Neuronal stem cell (in vitro differentiated cells): Measurements from ENCODE around the gene TRMT112.

ENCODE experiments used
- DNase-seq: peaks from one replicate; pipeline ENCODE4 v3.0.0-alpha.2; 2013; ENCODE audit warnings: low spot score
- H2AFZ ChIP-seq: one replicate; pipeline ENCODE4 v1.6.1; 2013; ENCODE audit warnings: mild to moderate bottlenecking, low read length, inconsistent platforms
- H2AK5ac ChIP-seq: 2 replicates; pipeline ENCODE4 v1.6.1; 2013; ENCODE audit warnings: low read depth, mild to moderate bottlenecking, inconsistent platforms, low read length, moderate library complexity, mixed read lengths
- H2BK120ac ChIP-seq: 2 replicates; pipeline ENCODE4 v1.6.1; 2013; ENCODE audit warnings: low read depth, mild to moderate bottlenecking, inconsistent platforms, low read length, moderate library complexity, mixed read lengths
- H2BK12ac ChIP-seq: one replicate; pipeline ENCODE4 v1.6.1; 2013; ENCODE audit warnings: low read length, inconsistent platforms
- H2BK15ac ChIP-seq: 2 replicates; pipeline ENCODE4 v1.6.1; 2013; ENCODE audit warnings: mild to moderate bottlenecking, low read length, inconsistent platforms, mixed read lengths
- H2BK5ac ChIP-seq: one replicate; pipeline ENCODE4 v1.6.1; 2013; ENCODE audit warnings: inconsistent platforms, mild to moderate bottlenecking, low read length, moderate library complexity
- H3K14ac ChIP-seq: one replicate; pipeline ENCODE4 v1.6.1; 2013; ENCODE audit warnings: low read length, inconsistent platforms
- H3K18ac ChIP-seq: 2 replicates; pipeline ENCODE4 v1.6.1; 2013; ENCODE audit warnings: low read length, inconsistent platforms
- H3K23ac ChIP-seq: 2 replicates; pipeline ENCODE4 v1.6.1; 2013; ENCODE audit warnings: low read depth, mild to moderate bottlenecking, mixed read lengths, low read length, inconsistent platforms; ENCODE audit not compliant: poor library complexity
- H3K27ac ChIP-seq: replicated peaks from 3 replicates; pipeline ENCODE4 v1.5.1; 2013; ENCODE audit warnings: low read length, inconsistent platforms
- H3K27me3 ChIP-seq, 3 experiments: 2 replicates each; pipeline ENCODE4 v1.6.1; 2013; ENCODE audit warnings: low read length in 3 of 3, mild to moderate bottlenecking in 2 of 3, inconsistent platforms in 1 of 3, low read depth in 1 of 3, mixed read lengths in 1 of 3, moderate library complexity in 1 of 3; ENCODE audit not compliant: control insufficient read depth in 3 of 3, insufficient read depth in 3 of 3
- H3K36me3 ChIP-seq, 2 donors: replicated peaks in 1 of 2; 2 replicates each; pipeline ENCODE4 v1.6.1; 2013; ENCODE audit warnings: low read length in 2 of 2; ENCODE audit not compliant: control insufficient read depth in 2 of 2, insufficient read depth in 2 of 2
- H3K4ac ChIP-seq: 2 replicates; pipeline ENCODE4 v1.6.1; 2013; ENCODE audit warnings: inconsistent platforms, mild to moderate bottlenecking, low read length, moderate library complexity
- H3K4me1 ChIP-seq, 2 donors: 1 replicate in 1 of 2; 2 replicates in 1 of 2; pipeline ENCODE4 v1.6.1; 2013; ENCODE audit warnings: low read length in 2 of 2, low read depth in 1 of 2; ENCODE audit not compliant: control insufficient read depth in 2 of 2, insufficient read depth in 1 of 2
- H3K4me2 ChIP-seq: one replicate; pipeline ENCODE4 v1.6.1; 2013; ENCODE audit warnings: mild to moderate bottlenecking, low read length, inconsistent platforms; ENCODE audit not compliant: insufficient read depth, poor library complexity, severe bottlenecking
- H3K4me3 ChIP-seq, 2 donors: 2 replicates each; pipeline ENCODE4 v1.5.1; 2013; ENCODE audit warnings: low read length in 2 of 2, mild to moderate bottlenecking in 2 of 2, inconsistent platforms in 1 of 2, moderate library complexity in 1 of 2
- H3K79me1 ChIP-seq: one replicate; pipeline ENCODE4 v1.6.1; 2013; ENCODE audit warnings: low read depth, mild to moderate bottlenecking, inconsistent platforms, low read length, moderate library complexity
- H3K9ac ChIP-seq: one replicate; pipeline ENCODE4 v1.6.1; 2013; ENCODE audit warnings: mild to moderate bottlenecking, low read depth, low read length, inconsistent platforms; ENCODE audit not compliant: poor library complexity
- H3K9me3 ChIP-seq, 2 donors: replicated peaks in 1 of 2; 2 replicates each; pipeline versions ENCODE3 to v1.6.1; 2013; ENCODE audit warnings: low read length in 2 of 2, mild to moderate bottlenecking in 2 of 2, inconsistent platforms in 1 of 2, low read depth in 1 of 2, mixed read lengths in 1 of 2, moderate library complexity in 1 of 2; ENCODE audit not compliant: control insufficient read depth in 2 of 2, insufficient read depth in 1 of 2
- H4K8ac ChIP-seq: one replicate; pipeline ENCODE4 v1.6.1; 2013; ENCODE audit warnings: low read depth, mild to moderate bottlenecking, inconsistent platforms, low read length, moderate library complexity
- H4K91ac ChIP-seq: one replicate; pipeline ENCODE4 v1.6.1; 2013; ENCODE audit warnings: low read length, low read depth, mild to moderate bottlenecking, inconsistent platforms; ENCODE audit not compliant: poor library complexity
- WGBS, 2 donors: extraction: QIAGEN DNeasy Blood & Tissue Kit; methylation state at CpG; one replicate each; pipeline ENCODE4 v1.1.7; 2013; ENCODE audit warnings: missing lambda C conversion rate in 2 of 2, mixed read lengths in 1 of 2; ENCODE audit not compliant: insufficient read length in 2 of 2, insufficient replicate concordance in 1 of 2; ENCODE audit errors: extremely low coverage in 2 of 2; 5-methylcytosine and 5-hydroxymethylcytosine counted together

The TRMT112 gene

DNA sequence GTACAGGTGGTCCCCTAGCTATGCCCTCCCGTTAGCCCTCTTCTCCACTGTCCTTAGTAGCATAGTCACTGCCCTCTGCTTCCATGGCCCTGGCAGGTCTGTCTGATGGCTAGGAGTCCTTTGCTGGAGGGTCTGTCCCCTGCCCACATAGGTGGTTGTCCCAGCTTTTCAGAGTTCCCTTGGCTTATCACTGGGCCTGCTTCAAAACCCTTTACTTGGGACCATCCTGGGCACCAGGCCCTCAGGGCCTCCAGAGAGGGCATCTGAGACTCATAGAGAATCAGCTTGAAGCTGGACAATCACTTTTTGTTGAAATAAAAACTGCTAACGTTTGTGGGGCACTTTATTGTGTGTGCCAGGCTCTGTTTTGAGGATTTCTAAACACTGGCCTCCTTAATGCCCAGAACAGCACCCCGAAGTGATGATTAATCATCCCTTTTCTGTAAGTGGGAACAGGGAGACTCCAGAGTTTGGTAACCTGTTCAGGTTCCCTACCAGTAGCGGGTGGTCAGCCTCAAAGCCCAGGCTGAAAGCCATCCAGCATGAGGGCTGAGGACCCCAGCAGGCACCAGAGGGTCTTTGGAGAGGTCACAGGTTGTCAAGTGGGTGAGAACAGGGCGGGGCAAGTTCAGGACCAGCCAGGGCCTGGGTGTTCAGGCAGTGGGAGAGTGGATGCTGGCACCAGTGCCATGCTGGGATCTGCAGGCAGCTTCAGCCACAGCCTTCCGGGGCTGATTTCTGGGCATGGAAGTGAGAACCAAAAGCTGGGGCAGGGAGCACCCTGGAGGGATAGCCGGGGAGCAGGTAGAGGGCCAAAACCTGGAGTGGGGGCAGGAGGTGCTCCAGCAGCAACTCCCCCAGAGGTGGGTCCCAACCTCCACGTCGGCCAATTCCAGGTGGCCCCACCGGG is 26.8 kb downstream of the TRMT112 start:
- Histone ChIP-seq H3K4ac (no peak overlapping the region), H3K9ac (no peak overlapping the region), H3K27me3 (peaks cover 32 to 63% (median 62%) of the 10 kb centered on the region in 3 experiments), H3K14ac (peak overlapping the region; percentile 47), H3K36me3 (no peaks in the 10 kb centered on the region), H3K4me3 (no peak overlapping the region), H4K91ac (no peak overlapping the region), H3K79me1 (peaks cover 2% of the 10 kb centered on the region), H3K4me1 (peaks cover 12 to 13% of the 10 kb centered on the region in 2 donors), H2BK15ac (peak overlapping the region; percentile 15), H2AK5ac (no peak overlapping the region), H2BK120ac (no peak overlapping the region), H3K27ac (no peak overlapping the region), H3K18ac (peak overlapping the region; percentile 19), H3K4me2 (no peak overlapping the region), H3K9me3 (no peaks in the 10 kb centered on the region), H2AFZ (no peak overlapping the region), H4K8ac (no peak overlapping the region), H3K23ac (peak overlapping the region; percentile 76), H2BK12ac (no peak overlapping the region), H2BK5ac (no peak overlapping the region)
- no peak for DNase-seq
- WGBS, 2 donors = no CpG with 5 or more reads among the region's 10 CpGs

DNA sequence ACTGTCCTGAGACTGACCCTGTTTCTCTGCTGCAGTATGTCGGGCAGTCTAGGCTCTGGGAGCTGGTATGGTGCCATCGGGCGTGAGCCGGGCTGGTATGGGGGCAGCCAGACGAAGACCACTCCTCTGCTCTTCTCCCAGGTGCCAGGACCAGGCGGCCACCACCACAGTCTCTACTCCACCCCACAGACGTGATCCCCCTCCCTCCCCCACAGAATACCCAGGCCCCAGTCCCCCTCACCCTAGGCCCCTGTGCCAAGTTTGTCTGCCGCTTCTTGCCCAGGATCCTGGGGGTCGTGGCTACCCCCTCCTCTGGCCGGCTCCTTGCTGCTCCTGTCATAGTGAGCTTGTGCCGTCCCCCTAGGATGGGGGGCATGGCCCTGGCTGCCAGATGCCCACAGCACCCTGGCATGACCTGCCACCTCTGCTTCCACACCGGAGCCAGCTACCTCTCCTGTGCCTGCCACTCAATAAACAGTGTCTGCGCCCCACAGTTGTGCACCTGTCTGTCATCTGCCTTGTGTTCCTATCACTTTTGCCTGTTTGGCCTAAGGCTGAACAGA is 28.3 kb downstream of the TRMT112 start:
- Histone ChIP-seq H3K36me3 (no peaks in the 10 kb centered on the region), H3K14ac (peak overlapping the region; percentile 38), H2AFZ (no peak overlapping the region), H4K91ac (no peak overlapping the region), H2BK120ac (no peak overlapping the region), H2BK5ac (no peak overlapping the region), H3K18ac (no peak overlapping the region), H3K9ac (no peak overlapping the region), H2BK15ac (no peak overlapping the region), H3K79me1 (peaks cover 2% of the 10 kb centered on the region), H3K23ac (peak overlapping the region; percentile 31), H3K27me3 (peaks cover 32 to 49% (median 49%) of the 10 kb centered on the region in 3 experiments), H2BK12ac (no peak overlapping the region), H3K4ac (no peak overlapping the region), H2AK5ac (peak overlapping the region; percentile 56), H3K9me3 (no peaks in the 10 kb centered on the region), H3K4me2 (no peak overlapping the region), H3K4me3 (no peak overlapping the region), H4K8ac (no peak overlapping the region), H3K27ac (no peak overlapping the region), H3K4me1 (peaks cover 6 to 7% of the 10 kb centered on the region in 2 donors)
- DNase-seq = no peak
- WGBS, 2 donors = no CpG with 5 or more reads among the region's 13 CpGs

DNA sequence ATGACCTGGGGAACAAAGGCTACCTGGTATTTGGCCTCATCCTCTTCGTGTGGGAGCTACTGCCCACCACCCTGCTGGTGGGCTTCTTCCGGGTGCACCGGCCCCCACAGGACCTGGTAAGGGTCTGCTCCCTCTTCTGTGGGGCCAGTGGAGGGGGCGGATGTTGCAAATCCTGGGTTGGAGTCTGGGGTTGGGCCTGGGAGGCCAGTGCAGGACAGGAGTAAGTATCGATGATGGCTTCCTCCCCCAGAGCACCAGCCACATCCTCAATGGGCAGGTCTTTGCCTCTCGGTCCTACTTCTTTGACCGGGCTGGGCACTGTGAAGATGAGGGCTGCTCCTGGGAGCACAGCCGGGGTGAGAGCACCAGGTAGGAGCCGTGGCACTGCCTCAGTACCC is 29.0 kb downstream of the TRMT112 start:
- H3K27ac ChIP-seq = no peak overlapping the region
- no peak overlapping the region for H3K4me3 ChIP-seq
- no peak overlapping the region for H3K4ac ChIP-seq
- H2BK15ac ChIP-seq = no peak overlapping the region
- no peak overlapping the region for H3K18ac ChIP-seq
- DNase-seq = no peak
- H4K8ac ChIP-seq = no peak overlapping the region
- H3K23ac ChIP-seq = peak overlapping the region; percentile 34
- H3K79me1 ChIP-seq = peaks cover 4% of the 10 kb centered on the region
- no peak overlapping the region for H2AFZ ChIP-seq
- no peaks in the 10 kb centered on the region for H3K9me3 ChIP-seq
- peak overlapping the region; percentile 84 for H2AK5ac ChIP-seq
- H3K36me3 ChIP-seq = peaks cover 0 to under 1% of the 10 kb centered on the region in 2 donors
- peaks cover 9 to 10% of the 10 kb centered on the region in 2 donors for H3K4me1 ChIP-seq
- H3K9ac ChIP-seq = peak overlapping the region; percentile 44
- WGBS, 2 donors = no CpG with 5 or more reads among the region's 9 CpGs
- H3K27me3 ChIP-seq = peaks cover 29 to 42% (median 41%) of the 10 kb centered on the region in 3 experiments
- no peak overlapping the region for H4K91ac ChIP-seq
- no peak overlapping the region for H2BK12ac ChIP-seq
- H3K4me2 ChIP-seq = no peak overlapping the region
- H2BK120ac ChIP-seq = no peak overlapping the region
- H2BK5ac ChIP-seq = no peak overlapping the region
- no peak overlapping the region for H3K14ac ChIP-seq
